Measurements from ENCODE around the gene FOXC1. TPM values are rescaled to one million over a fixed set of nuclear protein-coding genes. Genes with fewer than 3 reads are reported as not detected.

The FOXC1 gene
- total and polyA plus RNA-seq, 10 of the 15 experiments (the other 5 are each of a cell fraction or from before 2014, with no cell fraction given), result 0.13 to 1.5 (median 0.48) TPM; not detected in 2

- 30% methylated on average over 54 of the region's 66 CpGs for WGBS (ENCODE audit: insufficient coverage, insufficient replicate concordance, low lambda C conversion rate, missing lambda C conversion rate)
- H4K20me1 ChIP-seq (ENCODE audit: control insufficient read depth, insufficient read depth), result peaks cover 3% of the 10 kb centered on the region; the same call in 1 of the 2 replicates
- no peaks in the 10 kb centered on the region for H3K36me3 ChIP-seq (ENCODE audit: control insufficient read depth in 2 of 2, insufficient read depth in 2 of 2, low read length in 1 of 2)
- peaks cover 4 to 10% of the 10 kb centered on the region in 2 experiments for H3K27me3 ChIP-seq (replicated peaks in 1 of 2; ENCODE audit: control insufficient read depth in 2 of 2, insufficient read depth in 2 of 2, low read length in 1 of 2)
- peak in 1 of 2 experiments; percentile 23; a peak in 1 of 4 replicates for TF ChIP-seq IKZF2 (IDR thresholded peaks at IDR 0.05)
- peak; percentile 51; the same call in 1 of the 2 replicates for TF ChIP-seq EED (IDR thresholded peaks at IDR 0.05; ENCODE audit: low read depth)
- TF ChIP-seq IKZF1 (conservative IDR thresholded peaks at IDR 0.05), result 0 out of 2 replicates have a peak, but pooled peaks have one; percentile 12
- TF ChIP-seq RUNX3 (IDR thresholded peaks at IDR 0.05; ENCODE audit: low read length), result peak; percentile 34
- TF ChIP-seq YY1 (IDR thresholded peaks at IDR 0.05; ENCODE audit: low read depth, low read length), result 0 out of 2 replicates have a peak, but pooled peaks have one; percentile 16
- TF ChIP-seq NBN (IDR thresholded peaks at IDR 0.05), result no peak
- ATAC-seq (peak; percentile 91), DNase-seq (ENCODE audit: low read depth, low spot score) (no peak), FAIRE-seq (no peak)
- intact Hi-C loops (cut with micrococcal nuclease; ENCODE audit: unreplicated experiment) (no loop called here), in situ Hi-C loops (cut with MboI) (no loop called here)
- H3K27ac ChIP-seq (ENCODE audit: control insufficient read depth, insufficient read depth), result no peak overlapping the region
- no peak overlapping the region for H3K9ac ChIP-seq (ENCODE audit: control insufficient read depth, insufficient read depth, low read length)
- SMC1A ChIA-PET (ENCODE audit: uncharacterized antibody, unreplicated experiment), result interaction anchor here (0.7 kb wide), 1 partner anchor 95 kb away, joined by 3 read pairs; no protein-coding TSS in a partner anchor
- RAD21 ChIA-PET (ENCODE audit: unreplicated experiment), result interaction anchor here (0.7 kb wide), 2 partner anchors 75 to 246 kb away, joined by 3 read pairs; no protein-coding TSS in a partner anchor
- POLR2A ChIA-PET, result interaction anchor here (0.6 to 0.7 kb wide), 2 partner anchors 99 to 246 kb away, joined by 3 read pairs; no protein-coding TSS in a partner anchor
- peak overlapping the region; percentile 80 for H3K4me3 ChIP-seq
- H3K9me3 ChIP-seq (replicated peaks; ENCODE audit: control insufficient read depth, insufficient read depth, low read length), result no peaks in the 10 kb centered on the region
- H3K4me1 ChIP-seq (ENCODE audit: control insufficient read depth, insufficient read depth, low read length), result peaks cover 5% of the 10 kb centered on the region
- no peaks in the 10 kb centered on the region for H3K79me2 ChIP-seq (ENCODE audit: control insufficient read depth, insufficient read depth, low read length)
- H3K4me2 ChIP-seq (ENCODE audit: control insufficient read depth, insufficient read depth), result peak overlapping the region; percentile 79
- H2AFZ ChIP-seq (ENCODE audit: control insufficient read depth, low read depth, low read length), result peak overlapping the region; percentile 52
- BruUV-seq (replicated peaks), result no TSS peak
- CTCF ChIA-PET, result interaction anchor here (0.7 to 1.8 kb wide), 2 partner anchors 28 to 480 kb away, joined by 3 to 7 read pairs; no protein-coding TSS in a partner anchor
Observed at GRCh38 chr6:1624058-1624850, 14.5 kb downstream of the FOXC1 start.

Measured in GM12878 (cell line).